GM23338 (cell line): ENCODE data around the gene GRM4. TPM values are rescaled to one million over a fixed set of nuclear protein-coding genes. Genes with fewer than 3 reads are reported as not detected.

Experiments used
- ATAC-seq: fragments of 200-7000 bp; cut with Tn5 transposase; 3 replicates; pipeline ENCODE4 v1.9.1; 2020
- DNase-seq: peaks from one replicate; pipeline ENCODE4 v3.0.0-alpha.2; 2015; ENCODE audit warnings: low spot score
- H2AFZ ChIP-seq: fragments of 200-600 bp; sonication (generic); 2 replicates; pipeline ENCODE4 v1.8.0; 2016; ENCODE audit warnings: antibody characterized with exemption, mild to moderate bottlenecking, moderate library complexity
- H3F3A ChIP-seq: fragments of 200-600 bp; sonication (generic); replicated peaks from 2 replicates; pipeline ENCODE4 v1.8.0; 2017; ENCODE audit warnings: antibody characterized with exemption, mixed run types, low read depth
- H3K27ac ChIP-seq: fragments of 200-600 bp; sonication (generic); 2 replicates; pipeline ENCODE4 v1.6.1; 2016; ENCODE audit warnings: low read depth
- H3K27me3 ChIP-seq: fragments of 200-600 bp; sonication (generic); 2 replicates; pipeline ENCODE4 v1.8.0; 2016; ENCODE audit warnings: mild to moderate bottlenecking, mixed run types, moderate library complexity; ENCODE audit not compliant: insufficient read depth
- H3K36me3 ChIP-seq: fragments of 200-600 bp; sonication (generic); 2 replicates; pipeline ENCODE4 v1.8.0; 2016; ENCODE audit warnings: mild to moderate bottlenecking; ENCODE audit not compliant: insufficient read depth
- H3K4me1 ChIP-seq: fragments of 200-600 bp; sonication (generic); 2 replicates; pipeline ENCODE4 v1.8.0; 2016; ENCODE audit warnings: mild to moderate bottlenecking, moderate library complexity; ENCODE audit not compliant: insufficient read depth
- H3K4me2 ChIP-seq: fragments of 200-600 bp; sonication (generic); 2 replicates; pipeline ENCODE4 v1.7.1; 2017; ENCODE audit warnings: mixed run types
- H3K4me3 ChIP-seq: fragments of 200-600 bp; sonication (generic); 2 replicates; pipeline ENCODE4 v1.6.1; 2016; ENCODE audit warnings: mixed run types
- H3K79me2 ChIP-seq: fragments of 200-600 bp; sonication (generic); replicated peaks from 2 replicates; pipeline ENCODE4 v1.8.0; 2017; ENCODE audit warnings: mild to moderate bottlenecking; ENCODE audit not compliant: insufficient read depth
- H3K9me2 ChIP-seq: fragments of 200-600 bp; sonication (generic); 2 replicates; pipeline ENCODE4 v1.8.0; 2017; ENCODE audit not compliant: insufficient read depth
- H4K20me1 ChIP-seq: fragments of 200-600 bp; sonication (generic); replicated peaks from 2 replicates; pipeline ENCODE4 v1.8.0; 2017; ENCODE audit warnings: mild to moderate bottlenecking; ENCODE audit not compliant: insufficient read depth
- H3K27ac Mint-ChIP-seq: 2 replicates; pipeline ENCODE4 v1.8.0; 2020; ENCODE audit warnings: inconsistent platforms, mild to moderate bottlenecking, moderate library complexity, mixed read lengths
- H3K27me3 Mint-ChIP-seq: 3 replicates; pipeline ENCODE4 v1.8.0; 2022; ENCODE audit warnings: low read depth, mild to moderate bottlenecking, moderate library complexity, mixed read lengths, inconsistent platforms; ENCODE audit not compliant: insufficient read depth, poor library complexity
- H3K36me3 Mint-ChIP-seq: 3 replicates; pipeline ENCODE4 v1.8.0; 2021; ENCODE audit warnings: low read depth, mild to moderate bottlenecking, inconsistent platforms, moderate library complexity, mixed read lengths
- H3K4me1 Mint-ChIP-seq: 3 replicates; pipeline ENCODE4 v1.8.0; 2020; ENCODE audit warnings: mild to moderate bottlenecking, inconsistent platforms, mixed read lengths
- H3K4me3 Mint-ChIP-seq: 3 replicates; pipeline ENCODE4 v1.8.0; 2021; ENCODE audit warnings: moderate library complexity, mild to moderate bottlenecking, inconsistent platforms, mixed read lengths
- H3K9me3 Mint-ChIP-seq: 3 replicates; pipeline ENCODE4 v1.8.0; 2020; ENCODE audit warnings: moderate library complexity, mild to moderate bottlenecking, inconsistent platforms, mixed read lengths
- CREB1 ChIP-seq: fragments of 250-450 bp; sonication (Bioruptor Pico); IDR thresholded peaks from 2 replicates; pipeline ENCODE4 v1.5.0; 2020; ENCODE audit warnings: low read depth, mild to moderate bottlenecking, moderate library complexity
- EZH2 ChIP-seq: fragments of 200-600 bp; sonication (generic); IDR thresholded peaks from one replicate; pipeline ENCODE4 v1.8.0; 2017; ENCODE audit warnings: antibody characterized with exemption, mild to moderate bottlenecking, low read depth; ENCODE audit not compliant: unreplicated experiment
- EZH2phosphoT487 ChIP-seq: fragments of 200-600 bp; sonication (generic); IDR thresholded peaks from one replicate; pipeline ENCODE4 v1.8.1; 2018; ENCODE audit warnings: antibody characterized with exemption; ENCODE audit not compliant: unreplicated experiment
- JUNB ChIP-seq: IDR thresholded peaks from one replicate; pipeline ENCODE4 v1.6.1; 2016; ENCODE audit warnings: antibody characterized with exemption; ENCODE audit not compliant: unreplicated experiment
- NANOG ChIP-seq: IDR thresholded peaks from 2 replicates; pipeline ENCODE4 v1.6.1; 2016; ENCODE audit warnings: antibody characterized with exemption, borderline replicate concordance
- POLR2AphosphoS5 ChIP-seq: IDR thresholded peaks from 2 replicates; pipeline ENCODE4 v1.6.1; 2016; ENCODE audit warnings: antibody characterized with exemption, low read depth
- STAT1 ChIP-seq: IDR thresholded peaks from one replicate; pipeline ENCODE4 v1.6.1; 2016; ENCODE audit warnings: antibody characterized with exemption; ENCODE audit not compliant: unreplicated experiment
- ZNF114 ChIP-seq: fragments of 250-450 bp; sonication (Bioruptor Pico); IDR thresholded peaks from 2 replicates; pipeline ENCODE4 v1.5.0; 2020; ENCODE audit warnings: mild to moderate bottlenecking, moderate library complexity
- ZNF331 ChIP-seq: fragments of 250-450 bp; sonication (Bioruptor Pico); IDR thresholded peaks from 2 replicates; pipeline ENCODE4 v1.5.0; 2020; ENCODE audit warnings: low read depth, mild to moderate bottlenecking, moderate library complexity
- polyA plus RNA-seq: library from polyadenylated mRNA; unstranded; fragments of >200 nt; fragmentation: Nextera tagmentation; extraction: Ambion mirVana; gene quantifications from 2 replicates; pipeline ENCODE4 v1.2.1, GENCODE V29; 2016
- total RNA-seq: library from RNA; depleted of rRNA; stranded (reverse); fragments of >200 nt; shearing (Covaris generic); gene quantifications from 2 replicates; pipeline ENCODE4 v1.2.3, GENCODE V29; 2014
- TF ChIP-seq, protein P1 (sequence below): IDR thresholded peaks from 2 replicates; pipeline ENCODE4 v1.6.1; 2016; ENCODE audit warnings: antibody characterized with exemption
- TF ChIP-seq, protein P2 (sequence below), 2 experiments: fragments of 200-600 bp in 1 of 2; sonication (generic) in 1 of 2; conservative IDR thresholded peaks; 2 replicates each; pipeline versions ENCODE4 v1.5.1 to v1.6.1; 2016 to 2017; ENCODE audit warnings: antibody characterized with exemption in 2 of 2, low read depth in 2 of 2, mild to moderate bottlenecking in 2 of 2, moderate library complexity in 1 of 2
- TF ChIP-seq, protein P3 (sequence below): fragments of 250-450 bp; sonication (Bioruptor Pico); IDR thresholded peaks from 2 replicates; pipeline ENCODE4 v1.5.0; 2020; ENCODE audit warnings: mild to moderate bottlenecking, moderate library complexity

The GRM4 gene
- total and polyA plus RNA-seq, 2 experiments from 2014 or later: 7.0 to 30.6 TPM

DNA sequence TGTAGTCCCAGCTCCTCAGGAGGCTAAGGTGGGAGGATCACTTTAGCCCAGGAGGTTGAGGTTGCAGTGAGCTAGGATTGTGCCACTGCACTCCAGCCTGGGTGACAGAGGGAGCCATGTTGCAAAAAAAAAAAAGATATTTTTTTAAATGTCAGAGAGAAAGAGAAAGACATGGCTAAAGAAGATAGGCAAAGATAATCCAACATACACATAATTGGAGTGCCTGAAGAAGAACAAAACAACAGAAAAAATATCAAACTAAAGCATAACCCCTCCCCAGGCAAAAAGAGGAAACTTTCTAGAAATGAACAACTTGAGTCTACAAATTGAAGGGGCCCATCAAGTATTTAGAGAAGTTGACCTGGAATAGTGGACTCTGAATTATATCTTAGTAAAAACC, 14.0 kb upstream of the GRM4 start:
- H3K9me3 Mint-ChIP-seq: peaks cover 22% of the 10 kb centered on the region

DNA sequence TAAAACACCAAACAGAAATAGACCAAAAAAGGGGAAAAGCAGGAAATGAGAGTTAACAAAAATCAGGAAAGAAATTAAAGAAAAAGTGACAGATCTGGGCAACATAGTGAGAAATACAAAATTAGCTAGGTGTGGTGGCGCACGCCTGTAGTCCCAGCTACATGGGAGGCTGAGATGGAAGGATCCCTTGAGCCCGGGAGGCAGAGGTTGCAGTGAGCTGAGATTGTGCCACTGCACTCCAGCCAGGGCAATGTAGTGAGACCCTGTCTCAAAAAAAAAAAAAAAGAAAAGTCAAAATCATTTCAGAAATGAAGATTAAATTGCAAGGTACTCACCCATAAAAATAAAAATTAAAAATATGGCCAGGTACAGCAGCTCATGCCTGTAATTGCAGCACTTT, 13.0 kb upstream of the GRM4 start:
- Mint-ChIP-seq H3K27ac (no peak overlapping the region), H3K9me3 (peaks cover 22% of the 10 kb centered on the region), H3K27me3 (peaks cover 27% of the 10 kb centered on the region), H3K4me1 (peaks cover 10% of the 10 kb centered on the region; the same call in 2 of the 3 replicates), H3K36me3 (peaks cover 4% of the 10 kb centered on the region; the same call in 2 of the 3 replicates), H3K4me3 (no peak overlapping the region)
- no peaks in the 10 kb centered on the region for H3K36me3 ChIP-seq
- H3K4me2 ChIP-seq: no peak overlapping the region
- H4K20me1 ChIP-seq: no peaks in the 10 kb centered on the region
- DNase-seq: no peak
- H3K27ac ChIP-seq: no peak overlapping the region
- no peaks in the 10 kb centered on the region for H3K79me2 ChIP-seq
- 0 out of 2 replicates have a peak, but pooled peaks cover 5% of the 10 kb centered on the region for H3F3A ChIP-seq
- H3K4me1 ChIP-seq: peaks cover 6% of the 10 kb centered on the region; the same call in 1 of the 2 replicates
- H2AFZ ChIP-seq: no peak overlapping the region
- no peak overlapping the region for H3K4me3 ChIP-seq
- no peak for ATAC-seq
- H3K27me3 ChIP-seq: peaks cover 22% of the 10 kb centered on the region
- H3K9me2 ChIP-seq: no peaks in the 10 kb centered on the region
- TF ChIP-seq POLR2AphosphoS5 (no peak), ZNF114 (CRISPR knock-in tag) (no peak), JUNB (no peak), NANOG (no peak), EZH2 (no peak), ZNF331 (no peak), EZH2phosphoT487 (no peak), CREB1 (CRISPR knock-in tag) (no peak), STAT1 (no peak)
- TF ChIP-seq, protein P1, sequence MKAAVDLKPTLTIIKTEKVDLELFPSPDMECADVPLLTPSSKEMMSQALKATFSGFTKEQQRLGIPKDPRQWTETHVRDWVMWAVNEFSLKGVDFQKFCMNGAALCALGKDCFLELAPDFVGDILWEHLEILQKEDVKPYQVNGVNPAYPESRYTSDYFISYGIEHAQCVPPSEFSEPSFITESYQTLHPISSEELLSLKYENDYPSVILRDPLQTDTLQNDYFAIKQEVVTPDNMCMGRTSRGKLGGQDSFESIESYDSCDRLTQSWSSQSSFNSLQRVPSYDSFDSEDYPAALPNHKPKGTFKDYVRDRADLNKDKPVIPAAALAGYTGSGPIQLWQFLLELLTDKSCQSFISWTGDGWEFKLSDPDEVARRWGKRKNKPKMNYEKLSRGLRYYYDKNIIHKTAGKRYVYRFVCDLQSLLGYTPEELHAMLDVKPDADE: no peak
- TF ChIP-seq, protein P2, sequence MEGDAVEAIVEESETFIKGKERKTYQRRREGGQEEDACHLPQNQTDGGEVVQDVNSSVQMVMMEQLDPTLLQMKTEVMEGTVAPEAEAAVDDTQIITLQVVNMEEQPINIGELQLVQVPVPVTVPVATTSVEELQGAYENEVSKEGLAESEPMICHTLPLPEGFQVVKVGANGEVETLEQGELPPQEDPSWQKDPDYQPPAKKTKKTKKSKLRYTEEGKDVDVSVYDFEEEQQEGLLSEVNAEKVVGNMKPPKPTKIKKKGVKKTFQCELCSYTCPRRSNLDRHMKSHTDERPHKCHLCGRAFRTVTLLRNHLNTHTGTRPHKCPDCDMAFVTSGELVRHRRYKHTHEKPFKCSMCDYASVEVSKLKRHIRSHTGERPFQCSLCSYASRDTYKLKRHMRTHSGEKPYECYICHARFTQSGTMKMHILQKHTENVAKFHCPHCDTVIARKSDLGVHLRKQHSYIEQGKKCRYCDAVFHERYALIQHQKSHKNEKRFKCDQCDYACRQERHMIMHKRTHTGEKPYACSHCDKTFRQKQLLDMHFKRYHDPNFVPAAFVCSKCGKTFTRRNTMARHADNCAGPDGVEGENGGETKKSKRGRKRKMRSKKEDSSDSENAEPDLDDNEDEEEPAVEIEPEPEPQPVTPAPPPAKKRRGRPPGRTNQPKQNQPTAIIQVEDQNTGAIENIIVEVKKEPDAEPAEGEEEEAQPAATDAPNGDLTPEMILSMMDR (conservative IDR thresholded peaks at IDR 0.05; ENCODE audit: low read depth in 2 of 2): no peak
- TF ChIP-seq, protein P3, sequence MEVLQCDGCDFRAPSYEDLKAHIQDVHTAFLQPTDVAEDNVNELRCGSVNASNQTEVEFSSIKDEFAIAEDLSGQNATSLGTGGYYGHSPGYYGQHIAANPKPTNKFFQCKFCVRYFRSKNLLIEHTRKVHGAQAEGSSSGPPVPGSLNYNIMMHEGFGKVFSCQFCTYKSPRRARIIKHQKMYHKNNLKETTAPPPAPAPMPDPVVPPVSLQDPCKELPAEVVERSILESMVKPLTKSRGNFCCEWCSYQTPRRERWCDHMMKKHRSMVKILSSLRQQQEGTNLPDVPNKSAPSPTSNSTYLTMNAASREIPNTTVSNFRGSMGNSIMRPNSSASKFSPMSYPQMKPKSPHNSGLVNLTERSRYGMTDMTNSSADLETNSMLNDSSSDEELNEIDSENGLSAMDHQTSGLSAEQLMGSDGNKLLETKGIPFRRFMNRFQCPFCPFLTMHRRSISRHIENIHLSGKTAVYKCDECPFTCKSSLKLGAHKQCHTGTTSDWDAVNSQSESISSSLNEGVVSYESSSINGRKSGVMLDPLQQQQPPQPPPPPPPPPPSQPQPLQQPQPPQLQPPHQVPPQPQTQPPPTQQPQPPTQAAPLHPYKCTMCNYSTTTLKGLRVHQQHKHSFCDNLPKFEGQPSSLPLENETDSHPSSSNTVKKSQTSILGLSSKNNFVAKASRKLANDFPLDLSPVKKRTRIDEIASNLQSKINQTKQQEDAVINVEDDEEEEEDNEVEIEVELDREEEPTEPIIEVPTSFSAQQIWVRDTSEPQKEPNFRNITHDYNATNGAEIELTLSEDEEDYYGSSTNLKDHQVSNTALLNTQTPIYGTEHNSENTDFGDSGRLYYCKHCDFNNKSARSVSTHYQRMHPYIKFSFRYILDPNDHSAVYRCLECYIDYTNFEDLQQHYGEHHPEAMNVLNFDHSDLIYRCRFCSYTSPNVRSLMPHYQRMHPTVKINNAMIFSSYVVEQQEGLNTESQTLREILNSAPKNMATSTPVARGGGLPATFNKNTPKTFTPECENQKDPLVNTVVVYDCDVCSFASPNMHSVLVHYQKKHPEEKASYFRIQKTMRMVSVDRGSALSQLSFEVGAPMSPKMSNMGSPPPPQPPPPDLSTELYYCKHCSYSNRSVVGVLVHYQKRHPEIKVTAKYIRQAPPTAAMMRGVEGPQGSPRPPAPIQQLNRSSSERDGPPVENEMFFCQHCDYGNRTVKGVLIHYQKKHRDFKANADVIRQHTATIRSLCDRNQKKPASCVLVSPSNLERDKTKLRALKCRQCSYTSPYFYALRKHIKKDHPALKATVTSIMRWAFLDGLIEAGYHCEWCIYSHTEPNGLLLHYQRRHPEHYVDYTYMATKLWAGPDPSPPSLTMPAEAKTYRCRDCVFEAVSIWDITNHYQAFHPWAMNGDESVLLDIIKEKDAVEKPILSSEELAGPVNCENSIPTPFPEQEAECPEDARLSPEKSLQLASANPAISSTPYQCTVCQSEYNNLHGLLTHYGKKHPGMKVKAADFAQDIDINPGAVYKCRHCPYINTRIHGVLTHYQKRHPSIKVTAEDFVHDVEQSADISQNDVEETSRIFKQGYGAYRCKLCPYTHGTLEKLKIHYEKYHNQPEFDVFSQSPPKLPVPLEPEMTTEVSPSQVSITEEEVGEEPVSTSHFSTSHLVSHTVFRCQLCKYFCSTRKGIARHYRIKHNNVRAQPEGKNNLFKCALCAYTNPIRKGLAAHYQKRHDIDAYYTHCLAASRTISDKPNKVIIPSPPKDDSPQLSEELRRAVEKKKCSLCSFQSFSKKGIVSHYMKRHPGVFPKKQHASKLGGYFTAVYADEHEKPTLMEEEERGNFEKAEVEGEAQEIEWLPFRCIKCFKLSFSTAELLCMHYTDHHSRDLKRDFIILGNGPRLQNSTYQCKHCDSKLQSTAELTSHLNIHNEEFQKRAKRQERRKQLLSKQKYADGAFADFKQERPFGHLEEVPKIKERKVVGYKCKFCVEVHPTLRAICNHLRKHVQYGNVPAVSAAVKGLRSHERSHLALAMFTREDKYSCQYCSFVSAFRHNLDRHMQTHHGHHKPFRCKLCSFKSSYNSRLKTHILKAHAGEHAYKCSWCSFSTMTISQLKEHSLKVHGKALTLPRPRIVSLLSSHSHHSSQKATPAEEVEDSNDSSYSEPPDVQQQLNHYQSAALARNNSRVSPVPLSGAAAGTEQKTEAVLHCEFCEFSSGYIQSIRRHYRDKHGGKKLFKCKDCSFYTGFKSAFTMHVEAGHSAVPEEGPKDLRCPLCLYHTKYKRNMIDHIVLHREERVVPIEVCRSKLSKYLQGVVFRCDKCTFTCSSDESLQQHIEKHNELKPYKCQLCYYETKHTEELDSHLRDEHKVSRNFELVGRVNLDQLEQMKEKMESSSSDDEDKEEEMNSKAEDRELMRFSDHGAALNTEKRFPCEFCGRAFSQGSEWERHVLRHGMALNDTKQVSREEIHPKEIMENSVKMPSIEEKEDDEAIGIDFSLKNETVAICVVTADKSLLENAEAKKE (CRISPR knock-in tag): no peak

More for the DNA sequence above, 14.0 kb upstream of the GRM4 start:
- peaks cover 4% of the 10 kb centered on the region for H3K36me3 Mint-ChIP-seq
- H3K36me3 ChIP-seq: no peaks in the 10 kb centered on the region
- H3K27me3 ChIP-seq: peaks cover 14% of the 10 kb centered on the region; the same call in 1 of the 2 replicates
- H2AFZ ChIP-seq: no peak overlapping the region
- no peak overlapping the region for H3K4me3 ChIP-seq
- peaks cover 6% of the 10 kb centered on the region; the same call in 2 of the 3 replicates for H3K4me1 Mint-ChIP-seq
- H3K79me2 ChIP-seq: no peaks in the 10 kb centered on the region
- DNase-seq: no peak
- no peak overlapping the region for H3K27ac ChIP-seq
- no peaks in the 10 kb centered on the region for H3K4me1 ChIP-seq
- H3K27me3 Mint-ChIP-seq: peaks cover 20% of the 10 kb centered on the region
- no peak for TF ChIP-seq ZNF114 (CRISPR knock-in tag)
- TF ChIP-seq ZNF331: no peak
- TF ChIP-seq NANOG: no peak
- H3K4me3 Mint-ChIP-seq: no peak overlapping the region
- H3K27ac Mint-ChIP-seq: no peak overlapping the region
- H3F3A ChIP-seq: 0 out of 2 replicates have a peak, but pooled peaks cover 5% of the 10 kb centered on the region
- H3K4me2 ChIP-seq: no peak overlapping the region
- no peak for ATAC-seq
- H4K20me1 ChIP-seq: no peaks in the 10 kb centered on the region
- no peaks in the 10 kb centered on the region for H3K9me2 ChIP-seq
